ENCODE data around the gene TNRC18.

The TNRC18 gene

GRCh38 chr7:5450549-5451327 lies 27.1 kb upstream of the TNRC18 start:
- DNase-seq (ENCODE audit: low read depth): no peak

GRCh38 chr7:5448378-5449037 lies 24.9 kb upstream of the TNRC18 start:
- no peak for DNase-seq (ENCODE audit: low read depth)

- no peak for DNase-seq (ENCODE audit: low read depth)
Observed at GRCh38 chr7:5445981-5446594, 22.5 kb upstream of the TNRC18 start.

- DNase-seq (ENCODE audit: low read depth): no peak
Observed at GRCh38 chr7:5443678-5444077, 20.0 kb upstream of the TNRC18 start.

- no peak for DNase-seq (ENCODE audit: low read depth)
Observed at GRCh38 chr7:5442757-5443305, 19.2 kb upstream of the TNRC18 start.

- no peak for DNase-seq (ENCODE audit: low read depth)
Observed at GRCh38 chr7:5441840-5442503, 18.3 kb upstream of the TNRC18 start.

GRCh38 chr7:5439572-5440496 lies 16.2 kb upstream of the TNRC18 start:
- no peak for DNase-seq (ENCODE audit: low read depth)

GRCh38 chr7:5439209-5439571 lies 15.6 kb upstream of the TNRC18 start:
- no peak for DNase-seq (ENCODE audit: low read depth)

GRCh38 chr7:5437987-5438386 lies 14.4 kb upstream of the TNRC18 start:
- DNase-seq (ENCODE audit: low read depth): no peak

GRCh38 chr7:5437348-5437892 lies 13.8 kb upstream of the TNRC18 start:
- DNase-seq (ENCODE audit: low read depth): no peak

GRCh38 chr7:5436003-5436678 lies 12.5 kb upstream of the TNRC18 start:
- DNase-seq (ENCODE audit: low read depth): no peak

GRCh38 chr7:5435291-5436002 lies 11.8 kb upstream of the TNRC18 start:
- DNase-seq (ENCODE audit: low read depth): no peak

- no peak for DNase-seq (ENCODE audit: low read depth)
Observed at GRCh38 chr7:5433181-5433580, 9.5 kb upstream of the TNRC18 start.

GRCh38 chr7:5432691-5433090 lies 9.1 kb upstream of the TNRC18 start:
- DNase-seq (ENCODE audit: low read depth): no peak

GRCh38 chr7:5431560-5432015 lies 8.0 kb upstream of the TNRC18 start:
- no peak for DNase-seq (ENCODE audit: low read depth)

GRCh38 chr7:5430612-5430947 lies 6.9 kb upstream of the TNRC18 start:
- no peak for DNase-seq (ENCODE audit: low read depth)

GRCh38 chr7:5429857-5430611 lies 6.4 kb upstream of the TNRC18 start:
- no peak for DNase-seq (ENCODE audit: low read depth)

- no peak for DNase-seq (ENCODE audit: low read depth)
Observed at GRCh38 chr7:5429253-5429856, 5.7 kb upstream of the TNRC18 start.
